IMR-90 (cell line): ENCODE results near the gene FOXC1. TPM values are rescaled to one million over a fixed set of nuclear protein-coding genes. Genes with fewer than 3 reads are reported as not detected.

ENCODE experiments used
- polyA plus RNA-seq, 3 experiments: library from polyadenylated mRNA; depleted of rRNA; stranded (reverse); fragments of >200 nt; gene quantifications; 2 replicates each; pipeline ENCODE4 v1.2.3, GENCODE V29; 2012; ENCODE audit warnings: low replicate concordance in 1 of 3
- total RNA-seq: library from RNA; depleted of rRNA; stranded (reverse); fragments of >200 nt; gene quantifications from 2 replicates; pipeline ENCODE4 v1.2.3, GENCODE V29; 2012; rRNA removed

Gene FOXC1
- total and polyA plus RNA-seq, 2 of the 4 experiments (the other 2 are of a cell fraction) = 1.3 to 4.0 TPM

Other genes starting within 250 kb of the FOXC1 start
- gene FOXF2, start 220.3 kb upstream of the FOXC1 start, total RNA-seq = 2.5 TPM in 2 replicates
- gene FOXF2, start 220.3 kb upstream of the FOXC1 start, polyA plus RNA-seq (2012; rRNA removed) = 16.3 and 17.3 TPM in 2 replicates